IMR-90 (cell line): Measurements from ENCODE around the gene RRP1. TPM values are rescaled to one million over a fixed set of nuclear protein-coding genes. Genes with fewer than 3 reads are reported as not detected.

Experiments used
- ATAC-seq: fragments of 200-7000 bp; cut with Tn5 transposase; 2 replicates; pipeline ENCODE4 v1.9.1; 2020; ENCODE audit warnings: low read depth, mild to moderate bottlenecking, moderate library complexity
- BruUV-seq: library from RNA; stranded (reverse); fragments of 400-500 nt; replicated peaks from 2 replicates; lab custom pipeline; 2021; lab: Mats Ljungman, UMichigan
- CTCF ChIA-PET: fragments of 300-600 bp; formaldehyde crosslinking; extraction: SDS; loops from one replicate; lab custom pipeline; 2021; ENCODE audit warnings: antibody characterized with exemption; lab: Yijun Ruan, JAX
- POLR2A ChIA-PET: fragments of 300-600 bp; sonication (Branson Sonifier 250); formaldehyde crosslinking; loops from one replicate; lab custom pipeline; 2022; ENCODE audit warnings: antibody characterized with exemption; ENCODE audit not compliant: unreplicated experiment; lab: Charles Lee
- DNase-seq: peaks from one replicate; pipeline ENCODE4 v3.0.0; 2013
- H2AFZ ChIP-seq: replicated peaks from 2 replicates; pipeline ENCODE3; 2013; ENCODE audit warnings: low read length, mild to moderate bottlenecking; ENCODE audit not compliant: poor library complexity
- H2AK5ac ChIP-seq: 2 replicates; pipeline ENCODE4 v1.6.1; 2013; ENCODE audit warnings: low read depth, low read length, inconsistent platforms
- H2AK9ac ChIP-seq: replicated peaks from 2 replicates; pipeline ENCODE3; 2013; ENCODE audit warnings: mild to moderate bottlenecking, low read depth, low read length, moderate library complexity; ENCODE audit not compliant: poor library complexity
- H2BK120ac ChIP-seq: 2 replicates; pipeline ENCODE4 v1.6.1; 2013; ENCODE audit warnings: low read depth, low read length, inconsistent platforms
- H2BK15ac ChIP-seq: 3 replicates; pipeline ENCODE4 v1.6.1; 2013; ENCODE audit warnings: low read depth, low read length, inconsistent platforms
- H2BK20ac ChIP-seq: 2 replicates; pipeline ENCODE4 v1.6.1; 2013; ENCODE audit warnings: low read depth, mild to moderate bottlenecking, inconsistent platforms, low read length, moderate library complexity
- H2BK5ac ChIP-seq: 2 replicates; pipeline ENCODE4 v1.6.1; 2013; ENCODE audit warnings: mild to moderate bottlenecking, low read depth, low read length, inconsistent platforms; ENCODE audit not compliant: poor library complexity, severe bottlenecking
- H3K14ac ChIP-seq: replicated peaks from 2 replicates; pipeline ENCODE4 v1.6.1; 2013; ENCODE audit warnings: low read depth, low read length, inconsistent platforms
- H3K18ac ChIP-seq: 2 replicates; pipeline ENCODE4 v1.6.1; 2013; ENCODE audit warnings: low read depth, low read length, control low read depth
- H3K23ac ChIP-seq: 2 replicates; pipeline ENCODE4 v1.6.1; 2013; ENCODE audit warnings: low read depth, low read length, inconsistent platforms
- H3K27ac ChIP-seq: 2 replicates; pipeline ENCODE4 v1.5.1; 2013; ENCODE audit warnings: mild to moderate bottlenecking, control low read depth, low read length; ENCODE audit not compliant: insufficient read depth
- H3K27me3 ChIP-seq: 2 replicates; pipeline ENCODE4 v1.6.1; 2013; ENCODE audit warnings: low read length; ENCODE audit not compliant: control insufficient read depth, insufficient read depth
- H3K36me3 ChIP-seq: 2 replicates; pipeline ENCODE4 v1.6.1; 2013; ENCODE audit warnings: low read length, mixed read lengths; ENCODE audit not compliant: control insufficient read depth, insufficient read depth
- H3K4ac ChIP-seq: 2 replicates; pipeline ENCODE4 v1.6.1; 2013; ENCODE audit warnings: low read depth, low read length, inconsistent platforms
- H3K4me1 ChIP-seq: 2 replicates; pipeline ENCODE4 v1.6.1; 2013; ENCODE audit warnings: low read length, mixed read lengths; ENCODE audit not compliant: control insufficient read depth, insufficient read depth
- H3K4me2 ChIP-seq: 2 replicates; pipeline ENCODE4 v1.6.1; 2013; ENCODE audit warnings: low read depth, mild to moderate bottlenecking, control low read depth, low read length, moderate library complexity
- H3K4me3 ChIP-seq: 2 replicates; pipeline ENCODE4 v1.5.1; 2013; ENCODE audit warnings: low read depth, mild to moderate bottlenecking, control low read depth, low read length, moderate library complexity; ENCODE audit not compliant: insufficient read depth
- H3K56ac ChIP-seq: 2 replicates; pipeline ENCODE4 v1.6.1; 2013; ENCODE audit warnings: low read length, inconsistent platforms; ENCODE audit not compliant: insufficient read depth; ENCODE audit errors: extremely low read depth
- H3K79me1 ChIP-seq, 2 experiments: 2 replicates each; pipeline ENCODE4 v1.6.1; 2013; ENCODE audit warnings: low read length in 2 of 2, inconsistent platforms in 1 of 2, low read depth in 1 of 2
- H3K9ac ChIP-seq: 2 replicates; pipeline ENCODE4 v1.6.1; 2013; ENCODE audit warnings: low read depth, low read length, control low read depth
- H3K9me1 ChIP-seq: 2 replicates; pipeline ENCODE4 v1.6.1; 2013; ENCODE audit warnings: low read length, inconsistent platforms; ENCODE audit not compliant: insufficient read depth
- H3K9me3 ChIP-seq: 2 replicates; pipeline ENCODE4 v1.6.1; 2013; ENCODE audit warnings: low read length; ENCODE audit not compliant: control insufficient read depth, insufficient read depth
- H4K20me1 ChIP-seq: 2 replicates; pipeline ENCODE4 v1.6.1; 2013; ENCODE audit warnings: low read length, inconsistent platforms; ENCODE audit not compliant: insufficient read depth
- H4K5ac ChIP-seq: 2 replicates; pipeline ENCODE4 v1.6.1; 2013; ENCODE audit warnings: mild to moderate bottlenecking, low read depth, low read length, control low read depth
- H4K8ac ChIP-seq, 2 experiments: 2 replicates each; pipeline ENCODE4 v1.6.1; 2013; ENCODE audit warnings: low read depth in 2 of 2, low read length in 2 of 2, control low read depth in 1 of 2, inconsistent platforms in 1 of 2
- H4K91ac ChIP-seq: 2 replicates; pipeline ENCODE4 v1.6.1; 2013; ENCODE audit warnings: low read depth, low read length, inconsistent platforms; ENCODE audit not compliant: insufficient read depth
- BHLHE40 ChIP-seq: fragments of 150-350 bp; IDR thresholded peaks from 2 replicates; pipeline ENCODE4 v1.6.1; 2016; ENCODE audit warnings: mild to moderate bottlenecking, low read depth, low read length
- FOS ChIP-seq: fragments of 150-350 bp; IDR thresholded peaks from 2 replicates; pipeline ENCODE4 v1.6.1; 2016; ENCODE audit warnings: low read depth, low read length
- NFE2L2 ChIP-seq: fragments of 150-350 bp; IDR thresholded peaks from 2 replicates; pipeline ENCODE4 v1.6.1; 2016; ENCODE audit warnings: low read depth, mild to moderate bottlenecking, low read length
- RFX5 ChIP-seq: IDR thresholded peaks from 2 replicates; pipeline ENCODE4 v1.8.0; 2012; ENCODE audit warnings: low read depth, mild to moderate bottlenecking, low read length, moderate library complexity
- SMC3 ChIP-seq: fragments of 150-350 bp; IDR thresholded peaks from 2 replicates; pipeline ENCODE4 v1.6.1; 2016; ENCODE audit warnings: low read depth, mild to moderate bottlenecking, antibody characterized with exemption, low read length, moderate library complexity
- WGBS, 2 experiments: methylation state at CpG; one replicate each; pipeline versions ENCODE4 v1.1.5 to v1.1.7; 2013; ENCODE audit warnings: missing lambda C conversion rate in 2 of 2; ENCODE audit not compliant: insufficient read length in 1 of 2; ENCODE audit errors: extremely low coverage in 2 of 2; 5-methylcytosine and 5-hydroxymethylcytosine counted together
- dilution Hi-C: fragments of 300-500 bp; cut with HindIII; formaldehyde crosslinking; loops from one replicate; pipeline ENCODE4 v1.14.3; 2018; ENCODE audit warnings: low sequenced_read_pairs; ENCODE audit not compliant: unreplicated experiment
- in situ Hi-C: fragments of 300-500 bp; cut with MboI; formaldehyde crosslinking; loops from 3 replicates; pipeline ENCODE4 v1.14.3; 2019; ENCODE audit warnings: low sequenced_read_pairs, inconsistent platforms, mixed read lengths
- intact Hi-C: fragments of 100-400 bp; cut with micrococcal nuclease; formaldehyde crosslinking; loops from 2 replicates; pipeline ENCODE4 v1.10.0; 2022
- polyA plus RNA-seq, 3 experiments: library from polyadenylated mRNA; depleted of rRNA; stranded (reverse); fragments of >200 nt; gene quantifications; 2 replicates each; pipeline ENCODE4 v1.2.3, GENCODE V29; 2012; ENCODE audit warnings: low replicate concordance in 1 of 3
- total RNA-seq: library from RNA; depleted of rRNA; stranded (reverse); fragments of >200 nt; gene quantifications from 2 replicates; pipeline ENCODE4 v1.2.3, GENCODE V29; 2012

Gene RRP1
- total and polyA plus RNA-seq, 2 of the 4 experiments (the other 2 are of a cell fraction), result 20.2 to 23.3 TPM

- no peaks in the 10 kb centered on the region for H3K9me3 ChIP-seq
Measured at GRCh38 chr21:43827015-43827611, 37.7 kb downstream of the RRP1 start.

More at GRCh38 chr21:43827015-43827611, 37.7 kb downstream of the RRP1 start:
- no peaks in the 10 kb centered on the region for H3K79me1 ChIP-seq
- intact Hi-C loops, result no loop called here
- no peak overlapping the region for H3K4me3 ChIP-seq
- ATAC-seq (peak; percentile 59), DNase-seq (peak; percentile 55)
- in situ Hi-C loops, result no loop called here
- H2BK120ac ChIP-seq, result no peak overlapping the region
- H3K4me1 ChIP-seq, result peaks cover 4% of the 10 kb centered on the region; the same call in 1 of the 2 replicates
- H3K9me1 ChIP-seq, result peaks cover 4% of the 10 kb centered on the region; the same call in 1 of the 2 replicates
- H2BK20ac ChIP-seq, result no peak overlapping the region
- no peak overlapping the region for H3K56ac ChIP-seq
- no TSS peak for BruUV-seq
- no peaks in the 10 kb centered on the region for H3K36me3 ChIP-seq
- no peak overlapping the region for H3K9ac ChIP-seq
- H3K27me3 ChIP-seq, result peaks cover 19% of the 10 kb centered on the region
- peak overlapping the region; percentile 19 for H2AFZ ChIP-seq
- H2AK9ac ChIP-seq, result peak overlapping the region; percentile 85
- no peak overlapping the region for H3K18ac ChIP-seq
- H4K5ac ChIP-seq, result no peak overlapping the region
- no peaks in the 10 kb centered on the region for H4K20me1 ChIP-seq
- H3K4me2 ChIP-seq, result no peak overlapping the region
- H3K23ac ChIP-seq, result no peak overlapping the region
- ChIA-PET POLR2A (no interaction called here), CTCF (no interaction called here)
- no peak overlapping the region for H2BK5ac ChIP-seq
- no peak overlapping the region for H2BK15ac ChIP-seq
- no peak overlapping the region for H3K4ac ChIP-seq
- TF ChIP-seq FOS (peak; percentile 31; the same call in 1 of the 2 replicates), BHLHE40 (no peak), SMC3 (no peak), NFE2L2 (no peak), RFX5 (no peak)
- no peak overlapping the region for H3K27ac ChIP-seq
- no peak overlapping the region for H3K14ac ChIP-seq
- no peak overlapping the region for H4K91ac ChIP-seq
- 25% methylated on average over 8 of the region's 18 CpGs; no CpG with 5 or more reads in 1 of the 2 experiments for WGBS, 2 experiments
- dilution Hi-C loops, result no loop called here
- no peak overlapping the region for H4K8ac ChIP-seq
- H2AK5ac ChIP-seq, result no peak overlapping the region
